ENCODE results near the gene ARHGEF25.
"Not testable (repeated sequence)": the region's sequence is repeated elsewhere in the genome, so short reads cannot be mapped to it uniquely, and the experiment has no call there.

ARHGEF25 gene

DNA sequence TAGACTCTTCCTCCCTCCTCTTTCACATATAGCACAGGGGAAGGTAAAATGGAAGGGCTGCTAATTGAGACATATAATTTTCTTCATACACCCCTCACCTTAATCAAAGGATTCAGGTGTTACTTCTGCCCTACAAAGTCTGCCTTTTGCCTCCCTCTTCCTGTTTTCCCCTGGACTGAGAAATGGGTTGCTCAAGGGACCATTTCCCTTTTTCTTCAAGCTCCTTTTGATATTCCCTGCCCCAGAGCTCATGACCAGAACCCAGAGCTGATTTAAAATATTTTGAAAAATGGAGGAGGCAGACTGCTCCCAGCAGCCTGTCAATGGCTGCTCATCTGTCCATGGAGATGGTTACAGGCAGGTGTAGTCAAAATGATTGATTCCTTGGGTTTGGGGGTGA is 26.5 kb upstream of the ARHGEF25 start:
- no peak for FAIRE-seq
- DNase-seq (ENCODE audit: insufficient read length, low spot score), result no peak

DNA sequence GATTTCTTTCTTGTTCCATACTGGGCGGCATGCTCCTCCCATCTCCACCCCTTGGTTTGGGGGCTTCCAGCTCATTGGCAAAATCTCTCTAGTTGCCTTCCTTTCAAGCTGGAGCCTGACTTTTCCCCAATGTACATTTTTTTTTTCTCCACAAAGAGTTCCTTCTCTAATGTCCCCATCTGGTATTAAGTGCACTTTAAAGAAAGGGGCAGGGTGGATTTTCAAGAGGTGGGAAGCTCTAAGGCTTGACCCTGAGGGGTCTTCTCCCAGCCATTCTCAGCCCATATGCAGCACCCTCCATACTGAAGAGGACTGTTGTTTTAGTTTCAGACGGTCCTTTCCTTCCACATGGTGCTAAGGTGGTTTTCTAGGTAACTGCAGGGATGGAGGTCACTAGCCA is 26.1 kb upstream of the ARHGEF25 start:
- no peak for FAIRE-seq
- no peak for DNase-seq (ENCODE audit: insufficient read length, low spot score)

DNA sequence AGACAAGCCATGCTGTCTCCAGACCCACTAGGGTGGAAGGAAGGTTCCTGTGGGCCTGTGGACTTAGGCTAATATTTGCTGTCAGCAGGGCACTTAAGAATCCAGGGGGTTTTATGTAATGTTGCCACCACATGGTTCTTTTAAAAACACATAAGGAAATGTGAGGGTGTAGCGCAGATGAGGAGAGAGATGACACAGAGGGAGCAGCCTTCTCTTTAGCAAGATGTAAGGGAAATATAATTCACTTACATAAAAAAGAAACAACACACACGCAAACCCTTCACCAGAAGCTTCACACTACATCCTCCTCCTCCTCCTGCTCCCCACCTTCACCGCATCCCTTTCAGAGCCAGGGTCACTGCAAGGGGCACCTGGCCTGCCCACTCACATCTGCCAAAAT is 25.1 kb upstream of the ARHGEF25 start:
- no peak for DNase-seq (ENCODE audit: insufficient read length, low spot score)
- no peak for FAIRE-seq

DNA sequence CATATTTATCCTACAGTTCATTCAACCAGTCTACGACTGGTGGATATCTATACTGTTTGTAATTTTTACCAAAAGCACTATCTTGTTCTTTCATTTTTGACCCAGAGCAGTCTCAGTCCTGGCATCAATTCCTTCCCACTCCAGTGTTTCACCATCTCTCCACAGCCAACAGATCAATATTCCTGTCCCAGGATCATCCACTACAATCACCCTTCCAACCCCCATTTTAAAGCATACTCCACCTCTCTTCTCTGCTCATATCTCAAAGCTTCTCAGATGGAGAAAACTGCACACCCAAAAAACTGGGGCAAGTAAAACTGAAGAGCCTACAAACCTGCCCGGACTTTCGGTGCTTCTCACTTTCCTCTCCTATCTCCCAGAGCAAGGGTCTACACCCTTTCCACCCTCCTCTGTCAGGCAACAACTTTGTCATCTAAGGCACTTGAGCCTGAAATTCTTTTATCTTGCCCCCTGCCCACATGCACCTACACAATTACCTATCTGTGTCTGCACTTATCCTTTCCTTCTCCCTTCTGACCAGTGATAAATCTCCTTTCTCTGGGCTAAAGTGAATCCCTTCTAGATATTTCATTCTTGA is 24.3 kb upstream of the ARHGEF25 start:
- FAIRE-seq (no peak), DNase-seq (ENCODE audit: insufficient read length, low spot score) (no peak)

DNA sequence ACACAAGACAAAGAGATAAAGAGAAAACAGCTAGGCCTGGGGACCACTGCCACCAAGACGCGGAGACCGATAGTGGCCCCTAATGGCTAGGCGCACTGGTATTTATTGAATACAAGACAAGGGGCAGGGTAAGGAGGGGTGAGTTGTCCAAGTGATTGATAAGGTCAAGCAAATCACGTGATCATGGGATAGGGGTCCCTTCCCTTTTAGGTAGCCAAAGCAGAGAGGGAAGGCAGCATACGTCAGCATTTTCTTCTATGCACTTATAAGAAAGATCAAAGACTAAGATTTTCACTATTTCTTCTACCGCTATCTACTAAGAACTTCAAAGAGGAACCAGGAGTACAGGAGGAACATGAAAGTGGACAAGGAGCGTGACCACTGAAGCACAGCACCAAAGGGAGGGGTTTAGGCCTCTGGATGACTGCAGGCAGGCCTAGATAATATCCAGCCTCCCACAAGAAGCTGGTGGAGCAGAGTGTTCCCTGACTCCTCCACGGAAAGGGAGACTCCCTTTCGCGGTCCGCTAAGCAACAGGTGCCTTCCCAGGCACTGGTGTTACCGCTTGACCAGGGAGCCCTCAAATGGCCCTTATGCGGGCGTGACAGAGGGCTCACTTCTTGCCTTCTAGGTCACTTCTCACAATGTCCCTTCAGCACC is 22.2 kb upstream of the ARHGEF25 start:
- DNase-seq (ENCODE audit: insufficient read length, low spot score); FAIRE-seq: not testable (repeated sequence)

DNA sequence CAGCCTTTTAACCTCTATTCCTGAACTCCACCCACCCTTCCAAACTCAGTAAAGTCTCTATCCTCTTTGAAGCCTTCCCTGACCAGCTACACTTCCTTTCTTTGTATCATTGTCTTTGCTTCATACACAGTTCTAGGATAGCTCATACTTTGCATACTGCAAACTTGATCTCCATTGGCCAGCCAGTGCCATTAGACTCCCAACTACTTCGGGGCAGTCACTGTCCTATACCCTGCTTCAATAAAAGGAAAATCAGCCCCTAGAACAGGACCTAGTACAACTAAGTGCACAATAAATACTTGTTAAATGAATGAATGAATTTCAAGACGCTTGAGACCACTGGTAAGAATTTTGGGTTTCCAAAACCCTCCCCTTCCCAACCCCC is 20.8 kb upstream of the ARHGEF25 start:
- FAIRE-seq, result no peak

DNA sequence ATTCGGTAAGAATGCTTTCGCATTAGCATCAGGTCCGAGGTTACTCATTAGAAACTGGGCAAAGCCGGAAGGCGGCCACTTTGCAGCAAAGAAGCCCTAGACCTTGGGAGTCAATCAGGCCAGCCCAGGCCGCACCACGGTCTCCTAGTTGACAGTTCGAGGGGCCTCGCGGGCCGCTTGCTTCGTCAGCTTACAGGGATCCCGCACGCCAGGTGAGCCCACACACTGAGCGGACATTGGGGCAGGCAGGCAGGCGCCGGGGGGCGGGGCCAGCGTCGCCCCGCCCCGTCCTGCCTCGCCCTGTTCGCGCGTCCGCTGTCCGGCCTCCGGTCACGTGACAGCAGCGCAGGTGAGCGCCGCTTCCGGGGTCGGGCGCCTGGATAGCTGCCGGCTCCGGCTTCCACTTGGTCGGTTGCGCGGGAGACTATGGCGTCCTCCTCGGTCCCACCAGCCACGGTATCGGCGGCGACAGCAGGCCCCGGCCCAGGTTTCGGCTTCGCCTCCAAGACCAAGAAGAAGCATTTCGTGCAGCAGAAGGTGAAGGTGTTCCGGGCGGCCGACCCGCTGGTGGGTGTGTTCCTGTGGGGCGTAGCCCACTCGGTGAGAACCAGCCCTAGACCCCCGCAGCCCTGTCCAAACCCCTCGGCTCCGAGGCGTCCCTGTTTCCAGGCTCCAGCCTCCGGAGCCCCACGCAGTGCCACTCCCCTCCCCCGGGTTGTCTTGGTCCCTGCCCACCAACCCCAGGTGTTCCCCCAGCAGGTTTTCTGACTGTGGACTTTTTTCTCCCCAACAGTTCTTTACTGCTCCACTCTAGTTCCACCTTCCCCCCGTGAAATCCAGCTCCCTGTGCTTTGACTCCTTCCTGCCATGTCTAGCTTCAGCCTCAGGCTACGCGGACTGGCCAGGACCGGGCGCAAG is 20.1 kb upstream of the ARHGEF25 start, which contains the start of gene PIP4K2C:
Gene PIP4K2C (plus strand): TSS at position 329 of the 918 bp plus-strand sequence. CDS start 98 bp downstream, at position 427.
- DNase-seq (ENCODE audit: insufficient read length, low spot score), result peak; percentile 92
- FAIRE-seq, result peak; percentile 76

More for the DNA sequence above, 20.8 kb upstream of the ARHGEF25 start:
- DNase-seq (ENCODE audit: insufficient read length, low spot score), result no peak

DNA sequence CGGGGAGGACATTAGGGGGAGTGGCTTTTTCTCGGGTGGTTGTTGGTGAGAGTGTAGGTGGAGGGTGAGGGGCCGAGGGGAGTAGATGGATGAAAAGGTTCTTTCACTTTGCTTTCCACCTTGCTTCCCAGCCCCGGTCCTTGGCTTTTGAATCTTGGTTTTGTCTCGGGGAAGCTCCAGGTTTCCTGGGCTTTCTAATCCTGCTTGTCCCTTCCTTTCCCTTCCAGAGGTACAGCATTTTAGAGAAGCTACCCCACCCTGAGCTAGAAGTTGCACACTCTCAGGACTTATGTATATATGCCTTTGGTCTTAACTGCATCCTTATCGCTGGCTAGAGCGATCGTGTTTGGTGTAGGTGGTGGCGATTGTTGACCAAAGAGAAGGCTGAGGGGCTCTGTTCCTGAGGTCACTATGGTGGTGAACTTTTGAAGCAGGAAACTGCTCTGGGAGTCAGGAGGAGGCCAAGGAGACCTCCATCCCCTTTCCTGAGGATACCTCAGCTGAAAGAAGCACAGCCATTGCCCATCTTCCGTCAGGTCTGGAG is 19.4 kb upstream of the ARHGEF25 start:
- no peak for FAIRE-seq
- no peak for DNase-seq (ENCODE audit: insufficient read length, low spot score)

DNA sequence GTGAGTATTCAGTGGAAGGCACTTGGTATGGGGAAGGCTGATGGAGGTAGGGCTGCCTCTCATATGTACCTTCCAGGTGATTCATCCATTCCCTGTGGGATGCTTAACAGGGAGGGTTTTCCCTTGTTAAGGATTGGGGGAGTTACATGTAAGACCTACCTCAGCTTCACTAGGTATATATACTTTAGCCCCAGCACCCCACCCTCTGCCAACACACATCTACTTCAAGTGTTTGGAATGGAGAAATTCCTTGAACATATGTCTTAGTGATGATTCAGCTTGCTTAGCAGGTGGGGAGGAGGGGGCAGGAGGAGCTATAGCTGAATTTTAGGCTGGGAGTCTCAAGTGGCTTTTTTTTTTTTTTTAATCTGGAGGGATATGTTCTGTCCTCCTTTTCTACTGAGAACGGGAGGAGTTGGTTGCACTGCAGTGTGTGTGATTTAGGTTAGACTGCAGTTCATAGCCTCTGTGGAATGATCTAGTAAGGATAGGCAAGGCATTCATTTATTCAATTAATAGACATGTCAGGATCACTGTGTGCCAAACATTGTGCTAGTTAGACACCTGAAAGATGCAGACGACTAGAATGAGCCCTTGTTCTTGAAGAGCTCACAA is 18.6 kb upstream of the ARHGEF25 start:
- DNase-seq (ENCODE audit: insufficient read length, low spot score), result no peak
- no peak for FAIRE-seq

DNA sequence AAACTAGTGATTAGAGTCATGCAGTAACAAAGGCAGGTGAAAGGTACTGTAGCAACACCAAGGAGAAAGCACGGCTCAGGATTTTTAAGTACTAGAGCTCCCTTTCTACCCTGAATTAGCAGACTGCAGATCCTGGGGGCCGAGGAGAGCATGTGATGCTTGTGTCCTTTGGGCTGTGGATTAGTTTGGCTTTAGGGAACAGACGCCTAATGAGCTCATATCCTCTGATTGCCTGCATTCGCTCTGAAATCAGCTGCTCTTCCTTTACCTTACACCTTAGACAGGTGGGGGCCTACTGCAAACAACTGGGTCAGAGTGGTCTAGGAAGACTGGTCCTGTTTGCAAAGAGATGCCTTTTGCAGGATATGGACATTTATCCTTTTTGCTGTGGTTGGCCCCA is 18.0 kb upstream of the ARHGEF25 start:
- FAIRE-seq (no peak), DNase-seq (ENCODE audit: insufficient read length, low spot score) (no peak)

DNA sequence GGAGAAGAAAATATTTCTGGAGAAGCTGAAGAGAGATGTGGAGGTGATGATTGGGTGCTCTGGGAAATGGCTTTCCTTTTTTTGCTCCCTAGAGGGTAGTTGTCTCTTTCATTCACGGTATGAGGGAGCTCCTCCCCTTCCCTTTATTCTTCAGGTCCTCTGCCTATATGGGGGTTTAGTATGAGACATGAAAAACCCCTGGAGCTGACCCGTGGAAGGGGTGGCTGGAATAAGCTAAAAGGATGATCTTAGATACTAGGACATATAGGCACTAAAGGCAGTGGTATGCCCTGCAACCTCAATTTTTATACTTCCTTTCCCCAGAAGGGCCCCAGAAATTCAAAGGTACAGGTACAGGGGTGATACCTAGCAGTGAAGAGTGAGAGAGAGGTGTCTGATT is 10.8 kb upstream of the ARHGEF25 start:
- DNase-seq (ENCODE audit: insufficient read length, low spot score) (no peak), FAIRE-seq (no peak)

DNA sequence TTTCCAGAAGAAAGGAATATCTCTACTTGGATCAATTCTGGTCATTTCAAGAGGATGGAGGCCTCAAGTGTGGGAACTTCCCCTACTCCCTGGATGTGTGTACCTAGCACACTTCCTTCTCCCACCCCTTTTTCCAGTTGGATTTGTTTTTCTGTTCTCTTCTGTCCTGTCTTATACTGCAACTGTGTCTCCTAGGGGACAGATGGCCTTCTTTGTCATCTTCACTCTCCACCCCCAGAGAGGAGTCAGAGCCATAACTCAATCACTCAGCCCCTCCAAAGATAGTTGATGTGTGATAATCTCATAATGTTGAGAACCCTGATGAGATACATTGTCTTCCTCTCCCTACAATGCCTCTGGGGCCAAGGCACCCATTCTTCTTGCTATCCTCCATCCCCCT is 8.7 kb upstream of the ARHGEF25 start:
- DNase-seq (ENCODE audit: insufficient read length, low spot score), result no peak
- no peak for FAIRE-seq

DNA sequence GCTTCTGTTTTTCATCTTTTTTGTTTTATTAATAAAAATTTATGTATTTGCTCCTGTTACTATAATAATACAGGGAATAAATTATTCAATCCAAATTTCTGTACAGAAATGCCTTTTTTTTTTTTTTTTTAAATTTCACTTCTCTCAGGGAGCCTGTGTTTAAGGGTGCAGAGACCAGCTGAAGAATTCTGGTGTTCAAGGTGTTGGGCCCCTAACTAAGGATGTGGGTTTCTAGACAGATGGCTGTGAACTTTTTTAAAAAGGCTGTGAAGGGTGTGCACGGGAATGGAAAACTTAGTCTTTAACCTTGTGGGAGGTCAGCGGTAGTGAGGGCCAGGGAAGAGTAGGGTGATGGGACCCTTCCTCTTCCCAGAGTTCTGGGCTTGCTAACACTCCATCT is 7.9 kb upstream of the ARHGEF25 start:
- FAIRE-seq (no peak), DNase-seq (ENCODE audit: insufficient read length, low spot score) (no peak)

DNA sequence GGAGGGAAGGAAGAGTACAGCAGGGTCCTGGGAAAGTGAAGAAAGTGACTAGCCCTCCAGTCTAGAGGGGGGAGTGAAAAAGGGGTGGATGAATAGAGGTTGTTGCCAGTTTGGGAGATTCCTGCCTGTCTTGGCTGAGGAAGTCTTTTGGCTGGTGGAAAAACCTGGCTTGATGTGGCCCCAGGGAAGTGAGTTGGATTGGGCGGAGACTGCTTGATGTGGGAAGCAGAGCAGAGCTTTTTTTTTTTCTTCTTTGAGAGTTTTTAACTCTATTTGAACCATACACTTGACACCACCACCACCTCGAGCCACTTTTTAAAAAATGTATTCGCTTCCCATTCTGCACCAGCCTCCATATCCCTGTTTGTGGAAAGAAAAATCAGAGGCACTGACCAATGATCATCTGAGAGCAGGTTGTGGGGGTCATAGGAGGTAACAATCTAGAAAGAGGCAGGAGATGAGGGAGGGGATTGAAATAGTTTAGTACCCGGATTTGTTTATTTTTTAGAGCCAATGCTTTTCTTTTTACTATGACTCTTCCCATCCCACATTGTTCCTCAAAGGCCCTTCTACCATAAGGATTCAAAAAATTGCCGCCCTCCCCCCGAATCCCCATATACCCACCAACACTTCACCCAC is 7.3 kb upstream of the ARHGEF25 start:
- DNase-seq (ENCODE audit: insufficient read length, low spot score), result peak; percentile 45

DNA sequence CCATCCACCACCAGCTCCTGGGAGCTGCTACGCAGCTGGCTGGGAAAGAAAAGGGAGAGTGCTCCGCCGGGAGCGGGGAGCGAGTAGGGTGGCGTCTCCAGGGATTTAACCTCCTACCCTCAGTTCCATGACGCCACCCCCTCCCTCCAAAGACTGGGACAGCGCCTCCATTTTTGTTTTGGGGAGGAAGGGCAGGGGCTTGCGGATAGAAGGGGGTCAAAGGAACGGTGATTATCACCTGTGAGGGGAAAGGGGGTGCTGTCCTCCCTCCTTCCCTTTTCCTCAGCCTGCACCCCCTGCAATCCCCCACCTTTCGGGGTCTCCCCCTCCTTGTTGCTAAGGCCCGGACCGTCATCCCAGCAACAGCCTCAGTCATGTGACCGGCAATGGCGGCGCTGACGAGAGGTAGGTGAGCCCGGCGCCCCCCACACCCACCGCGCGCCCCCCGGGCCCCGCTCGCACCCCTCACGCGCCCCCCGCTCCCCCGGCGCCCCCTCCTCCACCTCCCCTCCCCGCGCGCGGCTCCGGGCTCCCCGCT is 6.7 kb upstream of the ARHGEF25 start, which contains the start of gene DTX3:
Gene DTX3 (plus strand): TSS at position 371 of the 538 bp plus-strand sequence. CDS start 1,694 bp downstream, outside the sequence.
- DNase-seq (ENCODE audit: insufficient read length, low spot score), result peak; percentile 50
- peak; percentile 54 for FAIRE-seq

More for the DNA sequence above, 7.3 kb upstream of the ARHGEF25 start:
- FAIRE-seq, result no peak

DNA sequence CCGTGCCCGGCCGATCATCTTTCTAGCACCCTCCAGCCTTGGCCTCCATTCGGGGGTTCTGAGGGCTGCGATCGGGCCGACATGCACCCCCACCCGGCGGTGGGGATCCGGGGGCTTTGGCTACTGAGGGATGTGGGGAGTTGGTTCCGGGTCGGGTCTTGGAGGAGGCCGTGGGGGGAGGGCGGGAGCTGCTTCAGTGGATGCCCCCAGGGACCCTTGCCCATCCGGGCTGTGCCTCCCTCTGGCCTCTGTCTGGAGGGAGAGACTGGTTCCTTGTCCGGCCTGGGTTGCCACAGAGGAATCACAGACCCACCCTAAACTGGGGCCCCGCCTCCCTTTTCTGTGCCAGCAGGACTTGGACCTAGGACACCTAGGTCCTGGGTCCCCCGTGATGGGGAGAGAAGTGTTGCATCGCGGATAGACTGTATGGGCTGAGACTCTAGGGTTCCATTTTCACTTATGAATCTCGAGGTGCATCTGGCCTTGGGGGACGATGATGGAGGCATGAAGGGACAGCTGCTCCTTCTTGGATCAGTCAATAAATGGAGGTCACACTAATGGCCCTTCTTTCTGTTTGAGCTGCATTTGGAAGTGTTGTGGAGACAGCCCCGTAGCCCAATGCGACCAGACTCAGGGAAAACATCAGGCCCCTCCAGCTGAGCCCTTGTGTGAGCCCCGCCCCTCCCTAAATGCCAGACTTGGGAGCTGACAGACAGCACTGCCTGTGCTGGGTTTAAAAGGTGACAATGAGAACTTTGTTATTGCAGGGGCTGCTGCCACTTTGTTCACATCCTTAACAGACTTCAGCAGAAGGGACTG is 6.0 kb upstream of the ARHGEF25 start:
- DNase-seq (ENCODE audit: insufficient read length, low spot score) (no peak), FAIRE-seq (no peak)

DNA sequence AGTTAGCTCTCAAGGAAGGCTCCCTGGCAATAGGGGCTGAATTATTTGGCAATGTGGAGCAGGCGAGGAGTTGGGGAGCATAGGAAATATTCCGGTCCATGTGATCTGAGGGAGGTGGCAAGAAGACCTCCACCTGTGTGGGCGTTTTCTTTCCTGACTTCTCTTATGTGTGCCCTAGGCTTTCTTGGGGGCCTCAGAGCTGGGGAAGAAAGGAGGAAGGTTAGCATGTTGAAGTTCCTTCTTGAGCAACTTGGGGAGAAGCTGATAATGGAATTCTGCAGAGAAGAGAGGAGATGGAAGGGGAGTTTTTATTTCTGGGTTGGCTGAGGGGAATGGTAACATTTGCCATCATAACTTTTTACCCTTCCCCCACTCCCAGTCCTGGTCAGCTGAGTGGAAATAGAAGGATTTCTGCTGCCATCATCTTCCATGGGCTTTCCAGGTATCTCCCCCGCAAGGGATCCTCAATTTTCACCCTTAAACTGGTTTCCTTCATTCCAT is 5.4 kb upstream of the ARHGEF25 start:
- FAIRE-seq, result no peak
- DNase-seq (ENCODE audit: insufficient read length, low spot score), result no peak

DNA sequence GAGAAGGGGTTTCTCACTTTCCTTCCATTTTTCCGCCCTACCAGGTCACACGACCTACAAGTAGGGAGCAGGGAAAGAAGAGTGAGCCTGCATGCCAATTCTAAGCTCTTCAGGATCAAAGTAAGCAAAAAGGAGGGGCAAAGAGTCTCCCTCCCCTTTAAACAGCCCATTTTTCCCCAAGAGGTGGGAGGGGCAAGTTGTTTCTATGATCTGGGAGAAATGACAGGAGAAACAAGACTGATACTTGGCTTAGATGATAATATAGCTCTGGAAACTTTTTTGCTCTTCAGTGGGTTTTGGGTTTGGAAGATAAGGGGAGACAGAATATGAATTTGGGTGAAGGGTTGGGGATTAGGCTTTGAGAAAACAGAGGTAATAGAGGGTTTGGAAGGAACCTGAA is 4.8 kb upstream of the ARHGEF25 start:
- DNase-seq (ENCODE audit: insufficient read length, low spot score), result no peak
- FAIRE-seq, result no peak

DNA sequence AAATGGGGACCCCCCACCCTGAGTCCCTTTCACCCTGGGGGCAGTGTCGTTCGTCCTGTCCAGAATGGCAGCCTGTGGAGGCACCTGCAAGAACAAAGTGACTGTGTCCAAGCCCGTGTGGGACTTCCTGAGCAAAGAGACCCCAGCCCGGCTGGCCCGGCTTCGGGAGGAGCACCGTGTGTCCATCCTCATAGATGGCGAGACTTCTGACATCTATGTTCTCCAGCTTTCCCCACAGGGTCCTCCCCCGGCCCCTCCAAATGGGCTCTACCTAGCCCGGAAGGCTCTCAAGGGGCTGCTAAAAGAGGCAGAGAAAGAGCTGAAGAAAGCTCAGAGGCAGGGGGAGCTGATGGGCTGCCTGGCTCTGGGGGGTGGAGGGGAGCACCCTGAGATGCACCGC is 4.4 kb upstream of the ARHGEF25 start:
- DNase-seq (ENCODE audit: insufficient read length, low spot score) (no peak), FAIRE-seq (no peak)

All from HTR-8/SVneo (cell line).